Measurements from ENCODE around the gene HOXC11.

GRCh38 chr12:53952871-53953734 is 19.8 kb upstream of the HOXC11 start:
- TF ChIP-seq POLR2A (IDR thresholded peaks at IDR 0.05; ENCODE audit: low read length) (no peak), GATA1 (IDR thresholded peaks at IDR 0.05; ENCODE audit: low read depth, low read length) (no peak)

All from erythroblast (primary cell).